Esophagus muscularis mucosa (tissue), 4 donors: ENCODE data around the gene GRIN3B. TPM values are rescaled to one million over a fixed set of nuclear protein-coding genes. Genes with fewer than 3 reads are reported as not detected.

Source experiments
- DNase-seq: peaks from one replicate; pipeline ENCODE4 v3.0.0-alpha.2; 2017; ENCODE audit errors: extremely low spot score
- H3K27ac ChIP-seq, 4 donors: fragments of 200-600 bp; sonication (generic); replicated peaks in 1 of 4; 1 replicate in 3 of 4; 2 replicates in 1 of 4; pipeline ENCODE4 v1.5.1; 2016 to 2019; ENCODE audit warnings: mild to moderate bottlenecking in 1 of 4
- H3K27me3 ChIP-seq, 4 donors: fragments of 200-600 bp; sonication (generic); one replicate each; pipeline versions ENCODE4 v1.5.1 to v1.6.0; 2016 to 2019
- H3K36me3 ChIP-seq, 4 donors: fragments of 200-600 bp; sonication (generic); one replicate each; pipeline ENCODE4 v1.5.1; 2016 to 2019
- H3K4me1 ChIP-seq, 4 donors: fragments of 200-600 bp; sonication (generic); one replicate each; pipeline ENCODE4 v1.5.1; 2016 to 2019
- H3K4me3 ChIP-seq, 4 donors: fragments of 200-600 bp; sonication (generic); 1 replicate in 2 of 4; 2 replicates in 2 of 4; pipeline ENCODE4 v1.5.1; 2016 to 2019; ENCODE audit warnings: mild to moderate bottlenecking in 4 of 4, moderate library complexity in 1 of 4
- H3K9me3 ChIP-seq, 4 donors: fragments of 200-600 bp; sonication (generic); 1 replicate in 3 of 4; 2 replicates in 1 of 4; pipeline ENCODE4 v1.5.1; 2016 to 2019
- EP300 ChIP-seq: sonication (generic); formaldehyde crosslinking; IDR thresholded peaks from one replicate; pipeline ENCODE4 v1.6.1; 2017; ENCODE audit warnings: antibody characterized with exemption
- POLR2A ChIP-seq: fragments of 450-650 bp; IDR thresholded peaks from one replicate; pipeline ENCODE4 v1.6.1; 2017; ENCODE audit warnings: antibody characterized with exemption, moderate library complexity, mild to moderate bottlenecking, low read depth
- POLR2AphosphoS5 ChIP-seq, 2 donors: sonication (generic); formaldehyde crosslinking; IDR thresholded peaks; one replicate each; pipeline ENCODE4 v1.6.1; 2017; ENCODE audit warnings: antibody characterized with exemption in 2 of 2
- WGBS: methylation state at CpG from one replicate; pipeline ENCODE4 v1.1.5; 2018; 5-methylcytosine and 5-hydroxymethylcytosine counted together
- intact Hi-C: fragments of 100-400 bp; cut with DNase I; formaldehyde crosslinking; loops from one replicate; pipeline ENCODE4 v1.15.1; 2023
- total RNA-seq, 4 donors: library from RNA; depleted of rRNA; stranded (reverse); fragments of >200 nt; gene quantifications; one replicate each; pipeline versions ENCODE4 v1.1.0 to v1.2.1, GENCODE V29; 2016
- TF ChIP-seq, protein P1 (sequence below), 3 experiments: fragments of 200-600 bp in 2 of 3; fragments of 450-650 bp in 1 of 3; sonication (generic) in 2 of 3; IDR thresholded peaks; one replicate each; pipeline ENCODE4 v1.5.1; 2017 to 2019; ENCODE audit warnings: antibody characterized with exemption in 3 of 3, mild to moderate bottlenecking in 2 of 3, moderate library complexity in 1 of 3

Gene GRIN3B
- total RNA-seq, 4 donors from 2014 or later = 0.13 to 0.17 TPM; not detected in 2

DNA sequence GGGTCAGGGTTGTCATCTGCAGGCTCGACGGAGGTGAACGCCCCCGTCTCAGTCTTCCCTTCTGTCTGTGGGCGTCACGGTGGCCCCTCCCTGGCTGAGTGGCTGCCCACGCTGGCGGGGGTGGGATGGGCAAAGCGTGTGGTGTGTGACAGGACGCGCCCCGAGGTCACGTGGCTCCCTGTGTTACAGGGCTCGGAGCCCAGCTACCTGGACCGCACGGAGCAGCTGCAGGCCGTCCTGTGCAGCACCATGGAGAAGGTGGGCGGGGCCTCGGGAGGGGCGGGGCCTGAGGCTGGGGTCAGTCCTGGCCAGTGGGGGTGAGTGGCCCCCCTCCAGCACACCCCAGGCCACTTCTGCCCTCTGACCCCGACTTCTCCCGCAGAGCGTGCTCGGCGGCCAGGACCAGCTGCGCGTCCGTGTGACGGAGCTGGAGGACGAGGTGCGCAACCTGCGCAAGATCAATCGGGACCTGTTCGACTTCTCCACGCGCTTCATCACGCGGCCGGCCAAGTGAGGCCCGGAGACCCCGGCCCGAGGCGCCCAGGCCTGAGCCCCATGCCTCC is 6.3 kb upstream of the GRIN3B start:
- TF ChIP-seq POLR2A (no peak), POLR2AphosphoS5 (IDR thresholded peaks at IDR 0.05) (no peak), EP300 (no peak)
- TF ChIP-seq, protein P1, sequence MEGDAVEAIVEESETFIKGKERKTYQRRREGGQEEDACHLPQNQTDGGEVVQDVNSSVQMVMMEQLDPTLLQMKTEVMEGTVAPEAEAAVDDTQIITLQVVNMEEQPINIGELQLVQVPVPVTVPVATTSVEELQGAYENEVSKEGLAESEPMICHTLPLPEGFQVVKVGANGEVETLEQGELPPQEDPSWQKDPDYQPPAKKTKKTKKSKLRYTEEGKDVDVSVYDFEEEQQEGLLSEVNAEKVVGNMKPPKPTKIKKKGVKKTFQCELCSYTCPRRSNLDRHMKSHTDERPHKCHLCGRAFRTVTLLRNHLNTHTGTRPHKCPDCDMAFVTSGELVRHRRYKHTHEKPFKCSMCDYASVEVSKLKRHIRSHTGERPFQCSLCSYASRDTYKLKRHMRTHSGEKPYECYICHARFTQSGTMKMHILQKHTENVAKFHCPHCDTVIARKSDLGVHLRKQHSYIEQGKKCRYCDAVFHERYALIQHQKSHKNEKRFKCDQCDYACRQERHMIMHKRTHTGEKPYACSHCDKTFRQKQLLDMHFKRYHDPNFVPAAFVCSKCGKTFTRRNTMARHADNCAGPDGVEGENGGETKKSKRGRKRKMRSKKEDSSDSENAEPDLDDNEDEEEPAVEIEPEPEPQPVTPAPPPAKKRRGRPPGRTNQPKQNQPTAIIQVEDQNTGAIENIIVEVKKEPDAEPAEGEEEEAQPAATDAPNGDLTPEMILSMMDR (IDR thresholded peaks at IDR 0.05) = no peak
- Histone ChIP-seq H3K27ac (no peak overlapping the region), H3K36me3 (peaks cover 10 to 53% (median 49%) of the 10 kb centered on the region in 4 donors), H3K27me3 (peaks cover 9 to 50% (median 30%) of the 10 kb centered on the region in 4 donors), H3K4me1 (peaks cover 11 to 18% (median 16%) of the 10 kb centered on the region in 4 donors), H3K9me3 (no peaks in the 10 kb centered on the region), H3K4me3 (no peak overlapping the region)
- WGBS = 88% methylated on average over 14 of the region's 43 CpGs
- DNase-seq = no peak
- intact Hi-C loops = no loop called here

DNA sequence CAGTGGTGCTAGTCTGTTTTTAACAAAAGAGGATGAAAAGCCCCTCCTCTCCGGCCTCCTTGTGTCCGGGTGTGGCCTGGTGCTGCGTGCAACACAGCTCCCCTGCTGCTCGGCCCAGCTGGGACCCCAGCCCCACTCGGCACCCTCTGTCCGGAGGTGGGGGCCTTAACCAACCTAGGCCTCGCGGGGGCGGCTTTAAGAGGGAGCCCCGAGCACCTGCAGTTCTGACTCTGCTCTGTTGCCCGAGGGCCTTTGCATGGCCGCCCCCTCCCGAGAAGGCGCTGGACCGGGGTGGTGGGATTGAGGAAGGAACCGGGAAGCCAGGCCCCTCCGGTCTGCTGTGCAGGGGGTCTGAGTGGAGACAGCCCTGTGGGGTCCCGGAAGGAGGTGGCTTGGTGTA is 5.7 kb upstream of the GRIN3B start:
- intact Hi-C loops = no loop called here
- WGBS = 90% methylated on average over 13 of the region's 18 CpGs
- H3K36me3 ChIP-seq = peaks cover 10 to 48% (median 44%) of the 10 kb centered on the region in 4 donors

DNA sequence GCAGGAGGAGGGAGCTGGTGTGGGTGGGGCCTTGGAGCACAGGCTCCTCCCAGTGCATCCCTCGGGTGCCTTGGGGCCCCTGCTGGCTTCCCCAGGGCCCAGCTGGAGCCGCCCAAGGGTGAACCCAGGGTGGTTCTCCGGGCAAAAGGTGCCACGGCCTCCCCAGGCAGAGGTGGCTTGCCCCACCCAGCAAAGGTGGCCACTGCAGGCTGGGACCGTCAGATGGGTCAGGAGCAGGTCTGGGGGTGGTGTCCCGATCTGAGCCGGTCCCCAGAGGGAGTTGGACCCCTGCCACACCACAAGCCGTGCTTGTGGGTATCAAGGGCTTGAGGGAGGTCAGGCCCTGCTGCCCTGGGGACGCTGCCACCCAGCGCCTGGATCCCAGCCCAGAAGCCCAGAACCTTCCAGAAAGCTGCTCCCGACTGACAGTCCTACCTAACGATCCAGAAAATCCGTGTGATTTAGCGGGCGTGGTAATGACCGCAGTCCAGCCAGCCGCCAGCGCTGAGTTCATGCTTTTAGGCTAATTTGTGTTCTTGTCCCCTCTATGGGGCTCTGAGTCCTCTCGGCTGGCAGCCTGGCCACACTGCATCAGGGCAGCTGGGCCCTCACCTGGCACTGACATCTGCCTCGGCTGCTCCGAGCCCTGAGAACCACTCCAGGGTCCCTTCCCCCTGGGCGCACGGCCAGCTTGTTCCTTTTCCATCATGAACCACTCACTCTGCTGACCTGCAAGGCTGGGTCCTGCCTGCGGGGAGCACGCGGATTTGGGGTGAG is 5.0 kb upstream of the GRIN3B start:
- TF ChIP-seq, protein P1 (IDR thresholded peaks at IDR 0.05) = no peak
- TF ChIP-seq EP300 (no peak), POLR2AphosphoS5 (IDR thresholded peaks at IDR 0.05) (no peak), POLR2A (no peak)
- Histone ChIP-seq H3K27ac (no peak overlapping the region), H3K4me3 (no peak overlapping the region), H3K36me3 (peaks cover 10 to 41% (median 37%) of the 10 kb centered on the region in 4 donors), H3K9me3 (no peaks in the 10 kb centered on the region), H3K4me1 (peaks cover 11 to 22% (median 15%) of the 10 kb centered on the region in 4 donors), H3K27me3 (peaks cover 14 to 63% (median 43%) of the 10 kb centered on the region in 4 donors)
- DNase-seq = no peak
- intact Hi-C loops = no loop called here
- WGBS = 78% methylated on average over 6 of the region's 26 CpGs

More for the DNA sequence above, 5.7 kb upstream of the GRIN3B start:
- Histone ChIP-seq H3K9me3 (no peaks in the 10 kb centered on the region), H3K27ac (no peak overlapping the region), H3K4me3 (no peak overlapping the region), H3K4me1 (peaks cover 11 to 18% (median 16%) of the 10 kb centered on the region in 4 donors), H3K27me3 (peaks cover 14 to 56% (median 36%) of the 10 kb centered on the region in 4 donors)
- TF ChIP-seq EP300 = no peak
- no peak for TF ChIP-seq POLR2AphosphoS5 (IDR thresholded peaks at IDR 0.05)
- TF ChIP-seq, protein P1 (IDR thresholded peaks at IDR 0.05) = no peak
- TF ChIP-seq POLR2A = no peak
- no peak for DNase-seq

DNA sequence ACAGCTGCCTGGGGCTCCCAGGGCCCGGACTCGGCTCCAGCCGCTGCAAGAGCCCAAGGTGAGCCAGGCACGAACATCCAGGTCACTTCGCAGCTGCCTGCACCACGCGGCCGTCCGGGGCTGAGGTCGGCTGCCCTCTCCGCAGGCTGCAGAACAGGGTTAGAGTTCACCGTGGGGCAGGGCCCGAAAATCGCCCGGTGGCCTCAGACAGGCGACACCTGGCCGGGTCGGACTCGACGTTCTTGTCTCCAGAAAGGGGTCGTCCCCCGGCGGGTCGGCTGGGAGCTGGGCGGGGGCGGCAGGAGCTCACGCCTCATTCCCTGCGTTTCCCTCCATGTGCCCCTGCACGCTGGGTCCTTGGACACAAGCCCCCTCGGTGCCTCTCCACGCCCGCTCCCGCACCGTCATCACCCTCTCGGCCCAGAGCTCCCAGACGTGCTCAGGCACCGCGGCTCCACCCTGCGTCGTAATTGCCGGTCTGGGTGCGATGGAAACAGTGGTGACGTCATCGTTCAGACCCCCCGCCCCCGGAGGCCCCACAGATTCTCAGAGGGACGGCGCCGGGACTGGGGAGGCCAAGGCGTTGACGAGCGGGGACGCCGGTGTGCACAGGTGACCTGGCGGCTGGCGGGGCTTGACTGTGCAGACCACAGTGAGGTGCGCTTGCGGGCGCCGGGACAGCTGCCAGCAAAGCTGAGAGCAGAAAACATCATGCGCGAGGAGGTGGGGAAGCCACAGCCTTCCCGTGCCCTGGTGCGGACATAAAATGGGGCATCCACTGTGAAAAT is 4.0 kb upstream of the GRIN3B start:
- peaks cover 14 to 73% (median 49%) of the 10 kb centered on the region in 4 donors for H3K27me3 ChIP-seq
- H3K27ac ChIP-seq = no peak overlapping the region
- DNase-seq = no peak
- intact Hi-C loops = no loop called here
- no peaks in the 10 kb centered on the region for H3K9me3 ChIP-seq
- peaks cover 11 to 26% (median 24%) of the 10 kb centered on the region in 4 donors for H3K4me1 ChIP-seq
- H3K36me3 ChIP-seq = peaks cover 7 to 33% (median 28%) of the 10 kb centered on the region in 4 donors
- H3K4me3 ChIP-seq = peak overlapping the region in 2 of 4 donors; percentile 28 to 30
- no peak for TF ChIP-seq POLR2AphosphoS5 (IDR thresholded peaks at IDR 0.05)
- 9% methylated on average over 48 of the region's 64 CpGs for WGBS
